T-cell (primary cell): ENCODE measurements around the gene ZNF25. TPM values are rescaled to one million over a fixed set of nuclear protein-coding genes. Genes with fewer than 3 reads are reported as not detected.

Experiments
- ATAC-seq, 4 experiments: fragments of 200-7000 bp in 3 of 4; fragments of 150-1000 bp in 1 of 4; cut with Tn5 transposase; replicated peaks in 1 of 4; 1 replicate in 3 of 4; 2 replicates in 1 of 4; pipeline ENCODE4 v1.10.0; 2021; ENCODE audit warnings: moderate library complexity in 3 of 4, mild to moderate bottlenecking in 2 of 4, moderate number of reproducible peaks in 1 of 4
- CTCF ChIA-PET, 2 donors: fragments of 300-600 bp; sonication (Branson Sonifier 250); formaldehyde crosslinking; loops; one replicate each; lab custom pipeline; 2022; ENCODE audit warnings: antibody characterized with exemption in 2 of 2; lab: Charles Lee
- POLR2A ChIA-PET, 2 donors: fragments of 300-600 bp; sonication (Branson Sonifier 250); formaldehyde crosslinking; loops; one replicate each; lab custom pipeline; 2022; ENCODE audit warnings: antibody characterized with exemption in 2 of 2; lab: Charles Lee
- DNase-seq, 35 experiments: peaks; one replicate each; pipeline versions ENCODE4 v3.0.0 to v3.0.0-alpha.2; 2013 to 2023
- H3K27ac ChIP-seq: one replicate; pipeline ENCODE4 v1.5.1; 2013; ENCODE audit warnings: low read length
- H3K27me3 ChIP-seq, 2 experiments: replicated peaks in 1 of 2; 1 replicate in 1 of 2; 2 replicates in 1 of 2; pipeline versions ENCODE4 v1.6.1 to v1.7.0; 2013; ENCODE audit warnings: low read length in 1 of 2, mixed read lengths in 1 of 2; ENCODE audit not compliant: control insufficient read depth in 2 of 2, insufficient read depth in 2 of 2; ENCODE audit errors: extremely low read depth in 1 of 2
- H3K36me3 ChIP-seq, 2 donors: 1 replicate in 1 of 2; 2 replicates in 1 of 2; pipeline versions ENCODE4 v1.6.1 to v1.7.0; 2013; ENCODE audit warnings: low read length in 1 of 2; ENCODE audit not compliant: control insufficient read depth in 2 of 2, insufficient read depth in 1 of 2; ENCODE audit errors: extremely low read depth in 1 of 2
- H3K4me1 ChIP-seq, 2 experiments: 1 replicate in 1 of 2; 2 replicates in 1 of 2; pipeline versions ENCODE4 v1.6.1 to v1.7.0; 2013; ENCODE audit warnings: low read length in 2 of 2, mixed read lengths in 1 of 2; ENCODE audit not compliant: insufficient read depth in 2 of 2, control insufficient read depth in 1 of 2; ENCODE audit errors: extremely low read depth in 1 of 2
- H3K4me3 ChIP-seq, 2 donors: 1 replicate in 1 of 2; 2 replicates in 1 of 2; pipeline versions ENCODE4 v1.5.1 to v1.7.0; 2013; ENCODE audit warnings: mild to moderate bottlenecking in 2 of 2, low read length in 1 of 2, moderate library complexity in 1 of 2; ENCODE audit not compliant: control insufficient read depth in 1 of 2; ENCODE audit errors: extremely low read depth in 1 of 2
- H3K9me3 ChIP-seq: 2 replicates; pipeline ENCODE4 v1.7.0; 2013
- H3K27ac Mint-ChIP-seq, 2 donors: one replicate each; pipeline ENCODE4 v1.8.0; 2020 to 2021; ENCODE audit warnings: mild to moderate bottlenecking in 2 of 2, mixed read lengths in 2 of 2
- H3K27me3 Mint-ChIP-seq, 2 donors: one replicate each; pipeline ENCODE4 v1.8.0; 2021 to 2022; ENCODE audit warnings: mixed read lengths in 2 of 2
- H3K36me3 Mint-ChIP-seq: one replicate; pipeline ENCODE4 v1.8.0; 2021; ENCODE audit warnings: mixed read lengths
- H3K4me1 Mint-ChIP-seq, 3 donors: one replicate each; pipeline ENCODE4 v1.8.0; 2020 to 2022; ENCODE audit warnings: mixed read lengths in 3 of 3, mild to moderate bottlenecking in 1 of 3
- H3K4me3 Mint-ChIP-seq, 3 donors: one replicate each; pipeline ENCODE4 v1.8.0; 2020 to 2022; ENCODE audit warnings: mild to moderate bottlenecking in 3 of 3, mixed read lengths in 3 of 3, moderate library complexity in 3 of 3
- H3K9me3 Mint-ChIP-seq, 3 donors: one replicate each; pipeline ENCODE4 v1.8.0; 2020 to 2022; ENCODE audit warnings: mixed read lengths in 3 of 3
- WGBS: methylation state at CpG from one replicate; pipeline ENCODE4 v1.1.5; 2013; ENCODE audit warnings: missing lambda C conversion rate; ENCODE audit not compliant: insufficient coverage; 5-methylcytosine and 5-hydroxymethylcytosine counted together
- total RNA-seq, 35 experiments: library from RNA in 6 of 35; stranded (reverse) in 6 of 35; fragments of 120-200 nt in 1 of 35; gene quantifications; one replicate each; pipeline versions ENCODE4 v1.2.1 to v1.2.4 and lab custom pipeline; 2013 to 2026

The ZNF25 gene
- total RNA-seq, 5 donors from 2014 or later (not counting 1 experiment from before 2014, with no cell fraction given): 8.0 to 9.3 (median 8.3) TPM

DNA sequence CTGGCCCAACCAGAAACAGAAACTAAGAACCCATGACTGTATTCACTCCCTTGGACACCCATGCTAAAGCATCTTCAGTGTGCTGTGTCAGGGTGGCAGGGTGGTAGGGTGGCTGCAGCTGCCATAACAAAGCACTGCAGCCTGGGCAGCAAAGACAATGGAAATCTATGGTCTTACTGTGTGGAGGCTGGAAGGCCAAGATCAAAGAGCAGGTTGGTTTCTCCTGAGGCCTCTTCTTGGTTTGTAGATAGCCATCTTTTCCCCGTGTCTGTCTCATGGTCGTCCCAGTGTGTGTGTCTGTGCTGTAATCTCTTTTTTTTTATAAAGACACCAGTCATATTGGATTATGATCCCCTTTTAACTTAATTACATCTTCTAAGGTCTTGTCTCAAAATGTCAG lies 15.2 kb upstream of the ZNF25 start:
- no peaks in the 10 kb centered on the region for H3K36me3 ChIP-seq
- no peak overlapping the region for H3K27ac ChIP-seq
- Mint-ChIP-seq H3K4me3 (no peak overlapping the region), H3K4me1 (no peaks in the 10 kb centered on the region), H3K27ac (no peak overlapping the region), H3K36me3 (no peaks in the 10 kb centered on the region), H3K9me3 (peaks cover 0 to 2% (median 0%) of the 10 kb centered on the region in 3 donors), H3K27me3 (peaks cover 1 to 8% of the 10 kb centered on the region in 2 donors)
- H3K9me3 ChIP-seq: no peaks in the 10 kb centered on the region
- ChIA-PET POLR2A (no interaction called here), CTCF (no interaction called here)
- ATAC-seq (no peak), DNase-seq (no peak)
- H3K4me1 ChIP-seq: no peaks in the 10 kb centered on the region
- H3K27me3 ChIP-seq: peaks cover 0 to 10% of the 10 kb centered on the region in 2 experiments
- H3K4me3 ChIP-seq: no peak overlapping the region
- WGBS: no CpG with 5 or more reads among the region's 2 CpGs

DNA sequence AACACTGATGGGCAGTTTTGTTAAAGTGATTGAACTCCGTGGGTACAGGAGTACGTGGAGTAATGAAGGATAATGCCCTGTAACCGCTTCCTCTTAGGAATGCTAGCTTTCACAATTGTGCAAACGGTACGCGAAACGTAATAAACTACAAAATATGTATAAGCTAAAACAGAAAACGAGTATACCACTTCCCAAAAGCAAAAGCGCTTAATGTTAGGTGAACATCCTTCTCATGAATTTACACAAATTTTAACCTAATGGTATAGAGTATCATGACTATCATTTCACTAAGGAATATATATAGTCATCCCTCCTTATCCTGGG lies 395 bp upstream of the ZNF25 start:
- peaks cover 4% of the 10 kb centered on the region for H3K36me3 Mint-ChIP-seq

DNA sequence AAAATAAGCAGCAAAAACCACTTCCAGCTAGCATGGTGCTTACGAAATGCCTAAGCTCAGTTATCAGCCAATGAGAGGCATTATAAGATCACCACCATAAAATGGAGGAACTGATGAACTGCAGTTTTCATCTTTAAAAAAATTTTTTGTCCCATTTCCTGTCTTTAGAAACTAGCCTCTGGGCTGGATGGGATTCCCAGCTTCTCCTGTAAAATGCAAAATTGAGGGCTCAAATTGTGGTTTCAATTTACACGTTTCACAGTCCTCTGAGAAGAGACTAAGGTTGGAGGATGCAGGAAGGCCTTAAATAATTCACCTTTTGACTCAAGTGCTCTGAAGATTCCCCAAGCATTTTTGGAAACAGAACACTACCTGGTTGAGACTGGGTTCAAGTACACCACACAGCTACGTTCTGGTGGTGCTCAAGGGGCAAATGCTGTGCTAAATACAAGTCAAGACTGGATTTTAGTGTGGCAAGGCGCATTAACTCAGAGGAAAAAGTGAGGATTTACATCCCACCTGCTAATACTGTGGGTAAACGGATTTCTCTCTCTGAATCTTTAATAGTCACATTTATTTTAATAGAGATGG lies 951 bp downstream of the ZNF25 start:
- Histone ChIP-seq H3K4me3 (peak overlapping the region; percentile 52 to 77), H3K27me3 (no peaks in the 10 kb centered on the region), H3K9me3 (no peaks in the 10 kb centered on the region), H3K36me3 (peaks cover 0 to 9% of the 10 kb centered on the region in 2 donors), H3K4me1 (peaks cover 8 to 11% of the 10 kb centered on the region in 2 experiments), H3K27ac (peak overlapping the region; percentile 93)
- CTCF ChIA-PET: interaction anchor here (0.6 to 1.9 kb wide), 9 partner anchors 10 to 758 kb away, joined by 3 to 43 read pairs (median 3); partner anchors contain the start of gene ZNF33A (in 1 of the 2)
- Mint-ChIP-seq H3K9me3 (no peaks in the 10 kb centered on the region), H3K36me3 (peaks cover 13% of the 10 kb centered on the region), H3K4me3 (peak overlapping the region; percentile 77 to 92 (median 86)), H3K4me1 (peaks cover 26 to 31% (median 31%) of the 10 kb centered on the region in 3 donors), H3K27me3 (no peaks in the 10 kb centered on the region), H3K27ac (peak overlapping the region; percentile 93 to 97)
- 25% methylated on average over 2 of the region's 5 CpGs for WGBS
- POLR2A ChIA-PET: interaction anchor here (0.6 to 1.6 kb wide), 6 partner anchors 35 to 427 kb away, joined by 3 to 6 read pairs (median 4); partner anchors contain the start of gene ZNF33A (in 2 of the 2)
- ATAC-seq: no peak
- peak in 5 of 35 experiments; percentile 1 to 39 (median 5) for DNase-seq

More for the DNA sequence above, 395 bp upstream of the ZNF25 start:
- Histone ChIP-seq H3K36me3 (no peaks in the 10 kb centered on the region), H3K27ac (peak overlapping the region; percentile 93), H3K9me3 (no peaks in the 10 kb centered on the region), H3K4me3 (peak overlapping the region; percentile 52 to 77), H3K27me3 (peaks cover 0 to 1% of the 10 kb centered on the region in 2 experiments), H3K4me1 (peaks cover 8 to 11% of the 10 kb centered on the region in 2 experiments)
- Mint-ChIP-seq H3K27ac (peak overlapping the region; percentile 93 to 97), H3K27me3 (no peaks in the 10 kb centered on the region), H3K4me1 (peaks cover 26 to 31% (median 31%) of the 10 kb centered on the region in 3 donors), H3K9me3 (no peaks in the 10 kb centered on the region), H3K4me3 (peak overlapping the region; percentile 77 to 92 (median 86))
- no CpG with 5 or more reads among the region's 9 CpGs for WGBS
- CTCF ChIA-PET: interaction anchor here (0.6 to 1.9 kb wide), 14 partner anchors 10 to 426 kb away, joined by 3 to 43 read pairs (median 4); partner anchors contain the start of genes ZNF33A (in 1 of the 2) and ZNF37A (in 1 of the 2)
- POLR2A ChIA-PET: interaction anchor here (0.6 to 1.0 kb wide), 6 partner anchors 34 to 120 kb away, joined by 3 to 9 read pairs (median 3); partner anchors contain the start of gene ZNF33A (in 2 of the 2)
- DNase-seq (no peak), ATAC-seq (no peak)

DNA sequence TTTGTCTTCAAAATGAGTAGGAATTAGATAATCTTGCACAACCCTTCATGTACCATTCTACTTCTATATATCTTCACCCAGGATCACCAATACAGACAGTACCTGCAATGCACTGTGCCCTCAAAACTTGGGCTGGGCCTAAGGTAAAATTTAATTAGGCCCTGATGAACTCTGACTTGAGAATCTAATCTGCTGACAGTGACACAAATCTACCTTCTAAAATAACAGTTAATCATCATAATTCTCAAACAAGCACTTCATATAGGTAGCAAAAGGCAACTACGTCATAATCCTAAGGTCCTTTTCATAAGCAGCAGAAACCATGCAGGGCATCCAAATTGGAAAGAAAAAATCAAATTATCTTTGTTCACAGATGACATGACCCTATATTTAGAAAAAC lies 4.1 kb downstream of the ZNF25 start:
- Mint-ChIP-seq H3K27ac (no peak overlapping the region), H3K4me3 (no peak overlapping the region), H3K27me3 (no peaks in the 10 kb centered on the region), H3K36me3 (peaks cover 40% of the 10 kb centered on the region), H3K9me3 (peaks cover 0 to 3% (median 0%) of the 10 kb centered on the region in 3 donors), H3K4me1 (peaks cover 30 to 31% (median 31%) of the 10 kb centered on the region in 3 donors)
- no peaks in the 10 kb centered on the region for H3K27me3 ChIP-seq
- no peak overlapping the region for H3K4me3 ChIP-seq
- ATAC-seq (no peak), DNase-seq (no peak)
- H3K9me3 ChIP-seq: no peaks in the 10 kb centered on the region
- CTCF ChIA-PET: no interaction called here
- H3K27ac ChIP-seq: no peak overlapping the region
- peaks cover 8 to 11% of the 10 kb centered on the region in 2 experiments for H3K4me1 ChIP-seq
- peaks cover 0 to 28% of the 10 kb centered on the region in 2 donors for H3K36me3 ChIP-seq
- WGBS: 100% methylated on average over 1 of the region's 1 CpG
- POLR2A ChIA-PET: no interaction called here

DNA sequence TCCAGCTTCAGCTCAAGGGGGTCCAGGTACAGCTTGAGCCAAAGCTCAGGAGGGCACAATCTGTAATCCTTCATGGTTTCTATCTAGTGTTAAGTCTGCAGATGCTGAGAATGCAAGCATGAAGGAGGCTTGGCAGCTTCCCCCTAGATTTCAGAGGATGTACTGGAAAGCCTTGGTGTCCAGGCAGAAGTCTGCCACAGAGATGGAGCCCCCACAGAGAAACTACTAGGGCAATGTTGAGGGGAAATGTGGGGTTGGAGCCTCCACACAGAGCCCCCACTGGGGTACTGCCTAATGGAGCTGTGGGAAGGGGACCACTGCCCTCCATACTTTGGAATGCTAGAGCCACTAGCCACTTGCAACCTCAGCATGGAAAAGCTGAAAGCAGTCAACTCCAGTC lies 11.4 kb downstream of the ZNF25 start:
- peaks cover 5 to 26% of the 10 kb centered on the region in 2 donors for H3K36me3 ChIP-seq
- ChIA-PET POLR2A (no interaction called here), CTCF (interaction anchor here in 1 of 2 donors (1.3 kb wide), 1 partner anchor 10 kb away, joined by 3 read pairs; no protein-coding TSS in a partner anchor)

DNA sequence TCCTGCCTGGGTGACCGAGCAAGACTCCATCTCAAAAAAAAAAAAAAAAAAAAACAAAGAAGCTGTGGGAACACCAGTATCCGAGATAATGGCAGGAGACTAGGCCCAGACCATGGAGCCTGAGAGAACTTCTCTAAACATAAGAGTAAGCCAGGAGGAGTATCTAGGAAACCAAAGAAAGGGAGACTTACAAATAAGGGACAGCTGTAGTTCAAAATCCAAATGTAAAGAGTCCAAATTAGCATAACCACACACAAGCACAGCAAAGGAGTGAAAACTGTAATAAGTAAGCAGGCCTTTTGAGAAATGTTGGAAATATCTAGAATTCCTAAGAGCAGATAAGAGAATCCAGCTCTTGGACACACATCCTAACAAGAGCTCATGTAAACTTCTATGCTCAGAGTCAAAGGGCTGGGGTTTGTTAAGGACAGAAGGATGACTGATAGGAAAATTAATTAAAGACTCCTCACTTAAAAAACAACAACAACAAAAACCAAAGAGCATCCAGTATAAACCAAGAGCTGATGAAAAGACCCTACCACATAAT lies 15.8 kb downstream of the ZNF25 start:
- no peaks in the 10 kb centered on the region for H3K9me3 ChIP-seq
- Mint-ChIP-seq H3K27me3 (no peaks in the 10 kb centered on the region), H3K36me3 (peaks cover 71% of the 10 kb centered on the region), H3K9me3 (peaks cover 3 to 10% (median 8%) of the 10 kb centered on the region in 3 donors), H3K4me1 (no peaks in the 10 kb centered on the region), H3K4me3 (no peak overlapping the region), H3K27ac (no peak overlapping the region)
- no peak overlapping the region for H3K27ac ChIP-seq
- POLR2A ChIA-PET: no interaction called here
- H3K36me3 ChIP-seq: peaks cover 13 to 27% of the 10 kb centered on the region in 2 donors
- no peaks in the 10 kb centered on the region for H3K4me1 ChIP-seq
- H3K4me3 ChIP-seq: no peak overlapping the region
- WGBS: no CpG with 5 or more reads among the region's 2 CpGs
- ATAC-seq: no peak
- no peaks in the 10 kb centered on the region for H3K27me3 ChIP-seq
- CTCF ChIA-PET: no interaction called here
- DNase-seq: no peak

More for the DNA sequence above, 11.4 kb downstream of the ZNF25 start:
- H3K36me3 Mint-ChIP-seq: peaks cover 74% of the 10 kb centered on the region
- no peaks in the 10 kb centered on the region for H3K4me1 ChIP-seq
- no peak for ATAC-seq
- H3K4me1 Mint-ChIP-seq: peaks cover 0 to 4% (median 0%) of the 10 kb centered on the region in 3 donors
- H3K27ac Mint-ChIP-seq: no peak overlapping the region
- DNase-seq: no peak
- no peak overlapping the region for H3K27ac ChIP-seq
- peaks cover 3 to 23% (median 13%) of the 10 kb centered on the region in 3 donors for H3K9me3 Mint-ChIP-seq
- no peaks in the 10 kb centered on the region for H3K27me3 ChIP-seq
- no peaks in the 10 kb centered on the region for H3K27me3 Mint-ChIP-seq
- no peak overlapping the region for H3K4me3 Mint-ChIP-seq
- peak overlapping the region in 1 of 2 donors; percentile 27 for H3K4me3 ChIP-seq
- peaks cover 3% of the 10 kb centered on the region for H3K9me3 ChIP-seq
